Measurements from ENCODE around the gene ARMC3.

DNA sequence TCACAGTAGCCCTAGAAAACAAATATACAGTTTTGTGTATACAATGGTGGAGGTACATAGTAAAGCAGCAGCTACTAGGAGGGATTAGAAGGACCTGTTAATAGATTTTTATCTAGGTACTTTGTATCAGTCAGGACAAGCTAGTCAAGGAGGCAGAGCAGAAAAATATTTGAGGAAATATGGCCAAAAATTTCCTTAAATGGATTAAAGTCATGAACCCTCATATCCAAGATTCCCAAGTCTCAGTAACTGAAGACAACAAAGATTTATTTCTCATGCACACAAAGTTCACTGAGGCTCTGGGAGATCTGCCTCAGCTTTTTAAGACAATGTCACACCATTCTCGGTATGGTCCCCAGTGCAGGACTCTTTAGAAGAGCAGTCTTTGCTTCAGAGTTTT lies 28.1 kb upstream of the ARMC3 start:
- no peak for TF ChIP-seq POLR2AphosphoS5 (IDR thresholded peaks at IDR 0.05; ENCODE audit: borderline replicate concordance, low read depth, low read length)
- TF ChIP-seq EZH2 (IDR thresholded peaks at IDR 0.05) = no peak
